B cell (primary cell): ENCODE measurements around the gene TMEM214. TPM values are rescaled to one million over a fixed set of nuclear protein-coding genes. Genes with fewer than 3 reads are reported as not detected.

ENCODE experiments used
- ATAC-seq: fragments of 200-7000 bp; cut with Tn5 transposase; one replicate; pipeline ENCODE4 v1.10.0; 2021; ENCODE audit warnings: low read depth, mild to moderate bottlenecking, moderate number of reproducible peaks, moderate library complexity
- CTCF ChIA-PET: fragments of 350-600 bp; sonication (Branson Sonifier 250); formaldehyde crosslinking; loops from one replicate; lab custom pipeline; 2021; ENCODE audit warnings: antibody characterized with exemption, inconsistent platforms; lab: Charles Lee
- POLR2A ChIA-PET: fragments of 350-600 bp; sonication (Branson Sonifier 250); formaldehyde crosslinking; loops from one replicate; lab custom pipeline; 2021; ENCODE audit warnings: antibody characterized with exemption; lab: Charles Lee
- DNase-seq: peaks from one replicate; pipeline ENCODE4 v3.0.0; 2013
- H2AFZ ChIP-seq: 2 replicates; pipeline ENCODE4 v1.6.1; 2012; ENCODE audit warnings: mild to moderate bottlenecking, low read depth, low read length; ENCODE audit not compliant: insufficient read depth, poor library complexity, severe bottlenecking
- H3K27ac ChIP-seq, 2 donors: 1 replicate in 1 of 2; 2 replicates in 1 of 2; pipeline ENCODE4 v1.5.1; 2012 to 2013; ENCODE audit warnings: low read length in 2 of 2, mild to moderate bottlenecking in 2 of 2, moderate library complexity in 1 of 2
- H3K27me3 ChIP-seq, 4 experiments: fragments of 200-600 bp in 1 of 4; sonication (generic) in 1 of 4; replicated peaks in 1 of 4; 1 replicate in 2 of 4; 2 replicates in 2 of 4; pipeline versions ENCODE4 v1.6.1 to v1.7.0; 2013 to 2016; ENCODE audit warnings: low read length in 3 of 4, mild to moderate bottlenecking in 2 of 4, mixed read lengths in 1 of 4, moderate library complexity in 1 of 4; ENCODE audit not compliant: insufficient read depth in 4 of 4, control insufficient read depth in 3 of 4; ENCODE audit errors: control extremely low read depth in 1 of 4
- H3K36me3 ChIP-seq, 2 experiments: replicated peaks in 1 of 2; 1 replicate in 1 of 2; 2 replicates in 1 of 2; pipeline versions ENCODE4 v1.6.1 to v1.7.1; 2013; ENCODE audit warnings: low read length in 1 of 2; ENCODE audit not compliant: insufficient read depth in 2 of 2, control insufficient read depth in 1 of 2; ENCODE audit errors: control extremely low read depth in 1 of 2, extremely low read depth in 1 of 2
- H3K4me1 ChIP-seq, 2 donors: fragments of 200-600 bp in 1 of 2; sonication (generic) in 1 of 2; 1 replicate in 1 of 2; 2 replicates in 1 of 2; pipeline versions ENCODE4 v1.5.1 to v1.6.1; 2013 to 2017; ENCODE audit warnings: low read length in 2 of 2; ENCODE audit not compliant: control insufficient read depth in 2 of 2, insufficient read depth in 2 of 2
- H3K4me2 ChIP-seq: replicated peaks from 2 replicates; pipeline ENCODE3; 2012; ENCODE audit warnings: mild to moderate bottlenecking, low read depth, low read length; ENCODE audit not compliant: poor library complexity, severe bottlenecking
- H3K4me3 ChIP-seq, 5 experiments: fragments of 200-600 bp in 1 of 5; sonication (generic) in 1 of 5; 1 replicate in 3 of 5; 2 replicates in 2 of 5; pipeline versions ENCODE4 v1.5.1 to v1.7.0; 2011 to 2016; ENCODE audit warnings: low read length in 4 of 5, mild to moderate bottlenecking in 4 of 5, low read depth in 2 of 5, control low read depth in 1 of 5, moderate library complexity in 1 of 5; ENCODE audit not compliant: insufficient read depth in 1 of 5; ENCODE audit errors: control extremely low read depth in 1 of 5, extremely low read depth in 1 of 5
- H3K79me2 ChIP-seq: fragments of 200-600 bp; sonication (generic); one replicate; pipeline ENCODE4 v1.6.0; 2016; ENCODE audit warnings: low read length; ENCODE audit not compliant: control insufficient read depth, insufficient read depth
- H3K9ac ChIP-seq: fragments of 200-600 bp; sonication (generic); 2 replicates; pipeline ENCODE4 v1.6.1; 2017; ENCODE audit warnings: mild to moderate bottlenecking, low read length, moderate library complexity
- H3K9me3 ChIP-seq, 3 donors: one replicate each; pipeline versions ENCODE4 v1.6.1 to v1.7.1; 2013; ENCODE audit warnings: low read length in 2 of 3; ENCODE audit not compliant: control insufficient read depth in 2 of 3, insufficient read depth in 1 of 3; ENCODE audit errors: control extremely low read depth in 1 of 3
- H4K20me1 ChIP-seq: 2 replicates; pipeline ENCODE4 v1.6.0; 2012; ENCODE audit warnings: mild to moderate bottlenecking, low read length; ENCODE audit not compliant: insufficient read depth, control insufficient read depth, poor library complexity, severe bottlenecking
- H3K27ac Mint-ChIP-seq: one replicate; pipeline ENCODE4 v1.8.0; 2021; ENCODE audit warnings: mixed read lengths
- H3K27me3 Mint-ChIP-seq: one replicate; pipeline ENCODE4 v1.8.0; 2021; ENCODE audit warnings: mixed read lengths
- H3K4me1 Mint-ChIP-seq: one replicate; pipeline ENCODE4 v1.8.0; 2021; ENCODE audit warnings: mixed read lengths
- H3K4me3 Mint-ChIP-seq: one replicate; pipeline ENCODE4 v1.8.0; 2021; ENCODE audit warnings: mixed read lengths
- H3K9me3 Mint-ChIP-seq: one replicate; pipeline ENCODE4 v1.8.0; 2022; ENCODE audit warnings: mixed read lengths; ENCODE audit not compliant: insufficient read depth
- CTCF ChIP-seq: fragments of 200-600 bp; IDR thresholded peaks from one replicate; pipeline ENCODE4 v1.8.0; 2022; ENCODE audit warnings: antibody characterized with exemption, mild to moderate bottlenecking
- EZH2 ChIP-seq: IDR thresholded peaks from 2 replicates; pipeline ENCODE4 v1.6.1; 2012; ENCODE audit warnings: borderline replicate concordance, low read depth, mild to moderate bottlenecking, moderate library complexity, low read length; ENCODE audit not compliant: insufficient read depth, poor library complexity, severe bottlenecking
- WGBS: methylation state at CpG from one replicate; pipeline ENCODE4 v1.1.5; 2013; ENCODE audit warnings: missing lambda C conversion rate; ENCODE audit not compliant: insufficient coverage; 5-methylcytosine and 5-hydroxymethylcytosine counted together
- intact Hi-C: fragments of 100-400 bp; cut with micrococcal nuclease; formaldehyde crosslinking; loops from one replicate; pipeline ENCODE4 v1.10.0; 2022
- polyA plus RNA-seq: library from polyadenylated mRNA; depleted of rRNA; stranded (reverse); fragments of >200 nt; gene quantifications from 2 replicates; pipeline ENCODE4 v1.2.3, GENCODE V29; 2012
- total RNA-seq, 2 donors: library from RNA; stranded (reverse); fragments of 120-200 nt in 1 of 2; gene quantifications; 1 replicate in 1 of 2; 2 replicates in 1 of 2; pipeline versions ENCODE4 v1.2.3 to v1.2.4, GENCODE V29; 2013 to 2022

TMEM214 gene
- total and polyA plus RNA-seq, 2 donors (not counting 1 experiment from before 2014, with no cell fraction given) = 80.1 to 91.1 TPM

DNA sequence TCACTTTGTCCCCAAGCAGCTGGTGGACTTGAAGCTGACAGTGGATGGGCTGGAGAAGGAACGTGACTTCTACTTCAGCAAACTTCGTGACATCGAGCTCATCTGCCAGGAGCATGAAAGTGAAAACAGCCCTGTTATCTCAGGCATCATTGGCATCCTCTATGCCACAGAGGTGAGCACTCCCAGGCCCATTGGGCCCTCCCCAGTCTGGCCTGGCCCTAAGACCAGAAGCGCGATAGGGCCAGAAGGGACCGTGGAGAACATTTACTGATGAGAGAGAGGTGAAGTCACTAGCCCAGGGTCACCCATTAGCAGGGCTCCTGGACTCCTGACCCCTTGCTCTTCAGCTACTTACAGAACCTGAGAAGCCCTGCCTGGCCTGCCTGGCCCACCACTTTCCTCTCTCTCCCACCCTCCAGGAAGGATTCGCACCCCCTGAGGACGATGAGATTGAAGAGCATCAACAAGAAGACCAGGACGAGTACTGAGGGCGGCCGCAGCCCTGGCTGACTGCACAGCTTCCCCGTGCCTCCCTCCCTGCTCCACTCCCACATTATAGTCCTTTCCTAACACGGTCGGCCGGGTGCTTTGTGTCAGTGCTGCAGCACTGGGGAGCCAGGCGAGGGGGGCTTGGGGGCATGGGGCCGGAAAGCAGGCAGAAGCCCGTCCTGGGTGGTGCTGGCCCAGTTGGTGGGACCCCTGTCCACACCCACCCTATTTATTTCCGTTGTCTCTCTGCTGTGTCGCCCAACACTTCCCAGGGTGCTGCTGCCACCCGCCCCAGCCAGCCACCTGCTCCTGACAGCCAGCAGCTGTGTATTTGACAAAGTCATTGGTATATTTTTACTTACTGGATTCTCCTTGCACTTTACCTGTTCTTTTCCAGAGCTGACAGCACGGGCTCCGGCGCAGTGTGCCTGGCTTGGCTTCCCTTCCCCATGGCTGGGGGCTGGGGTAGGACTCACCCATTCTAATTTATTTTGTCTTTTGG, 6.6 kb upstream of the TMEM214 start:
- Mint-ChIP-seq H3K27me3 (no peaks in the 10 kb centered on the region), H3K9me3 (no peaks in the 10 kb centered on the region), H3K4me3 (no peak overlapping the region), H3K4me1 (peaks cover 1% of the 10 kb centered on the region), H3K27ac (no peak overlapping the region)
- no peak for DNase-seq
- H4K20me1 ChIP-seq = no peaks in the 10 kb centered on the region
- H3K4me3 ChIP-seq = no peak overlapping the region
- no peak overlapping the region for H3K9ac ChIP-seq
- WGBS = 97% methylated on average over 15 of the region's 24 CpGs
- H3K27me3 ChIP-seq = no peaks in the 10 kb centered on the region
- CTCF ChIA-PET = interaction anchor here (1.1 to 2.4 kb wide), 2 partner anchors 64 to 65 kb away, joined by 3 to 11 read pairs; no protein-coding TSS in a partner anchor
- ATAC-seq = no peak
- H2AFZ ChIP-seq = no peak overlapping the region
- H3K36me3 ChIP-seq = peaks cover 0 to 3% of the 10 kb centered on the region in 2 experiments
- no peaks in the 10 kb centered on the region for H3K4me1 ChIP-seq
- no peak for TF ChIP-seq CTCF
- no peak for TF ChIP-seq EZH2
- H3K4me2 ChIP-seq = no peak overlapping the region
- intact Hi-C loops = no loop called here
- H3K9me3 ChIP-seq = no peaks in the 10 kb centered on the region
- POLR2A ChIA-PET = no interaction called here
- no peak overlapping the region for H3K27ac ChIP-seq
- H3K79me2 ChIP-seq = peaks cover 9% of the 10 kb centered on the region

DNA sequence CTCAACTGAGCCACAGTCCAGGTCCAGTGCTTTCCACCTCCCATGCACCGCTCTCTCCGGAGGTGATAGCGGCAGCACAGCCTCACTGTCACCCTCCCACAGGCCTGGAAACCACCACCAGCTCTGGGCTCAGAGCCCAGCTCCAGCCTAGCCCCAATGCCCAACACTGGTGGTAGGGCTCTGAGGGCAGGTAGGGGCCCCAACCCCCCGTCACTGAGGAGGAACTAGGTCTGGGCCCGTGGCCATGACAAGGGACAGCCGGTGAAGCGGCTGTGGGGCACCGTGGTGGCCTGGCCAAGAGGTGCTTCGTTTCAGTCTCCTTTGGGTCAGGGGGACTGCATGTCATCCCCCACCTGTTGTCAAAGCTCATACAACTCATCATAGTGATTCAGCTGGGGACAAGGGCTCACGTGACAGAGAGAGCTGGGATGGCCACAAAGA, 5.5 kb upstream of the TMEM214 start:
- Mint-ChIP-seq H3K9me3 (no peaks in the 10 kb centered on the region), H3K4me1 (peaks cover 7% of the 10 kb centered on the region), H3K27ac (no peak overlapping the region), H3K27me3 (no peaks in the 10 kb centered on the region), H3K4me3 (no peak overlapping the region)
- Histone ChIP-seq H2AFZ (no peak overlapping the region), H3K4me3 (no peak overlapping the region), H3K36me3 (peaks cover 0 to 3% of the 10 kb centered on the region in 2 experiments), H4K20me1 (no peaks in the 10 kb centered on the region), H3K27me3 (no peaks in the 10 kb centered on the region), H3K27ac (no peak overlapping the region), H3K79me2 (peaks cover 19% of the 10 kb centered on the region), H3K4me2 (no peak overlapping the region), H3K4me1 (peaks cover 3 to 5% of the 10 kb centered on the region in 2 donors), H3K9ac (no peak overlapping the region), H3K9me3 (no peaks in the 10 kb centered on the region)
- TF ChIP-seq EZH2 (no peak), CTCF (no peak)
- ATAC-seq = no peak
- 95% methylated on average over 9 of the region's 10 CpGs for WGBS
- intact Hi-C loops = no loop called here
- CTCF ChIA-PET = interaction anchor here (1.1 kb wide), 1 partner anchor 66 kb away, joined by 3 read pairs; no protein-coding TSS in a partner anchor
- POLR2A ChIA-PET = no interaction called here
- DNase-seq = no peak
